Liver (tissue), 9 donors: ENCODE measurements around the gene TRIM40. TPM values are rescaled to one million over a fixed set of nuclear protein-coding genes. Genes with fewer than 3 reads are reported as not detected.

ENCODE experiments used
- DNase-seq: peaks from one replicate; pipeline ENCODE4 v3.0.0-alpha.2; 2017; ENCODE audit warnings: low spot score
- H3K27ac ChIP-seq, 2 donors: one replicate each; pipeline ENCODE4 v1.7.0; 2013; ENCODE audit warnings: inconsistent platforms in 2 of 2, low read length in 2 of 2, control low read depth in 1 of 2, low read depth in 1 of 2, mild to moderate bottlenecking in 1 of 2
- H3K27me3 ChIP-seq, 4 donors: one replicate each; pipeline versions ENCODE4 v1.6.1 to v1.7.0; 2013; ENCODE audit warnings: low read length in 3 of 4, inconsistent platforms in 1 of 4, mild to moderate bottlenecking in 1 of 4, moderate library complexity in 1 of 4; ENCODE audit not compliant: control insufficient read depth in 4 of 4, insufficient read depth in 4 of 4
- H3K36me3 ChIP-seq, 4 donors: one replicate each; pipeline versions ENCODE4 v1.6.1 to v1.7.0; 2013; ENCODE audit warnings: low read length in 3 of 4, mild to moderate bottlenecking in 3 of 4, low read depth in 1 of 4, moderate library complexity in 1 of 4; ENCODE audit not compliant: control insufficient read depth in 4 of 4, insufficient read depth in 3 of 4
- H3K4me1 ChIP-seq, 4 donors: one replicate each; pipeline versions ENCODE4 v1.6.1 to v1.7.0; 2013; ENCODE audit warnings: low read length in 3 of 4, mild to moderate bottlenecking in 3 of 4, moderate library complexity in 1 of 4; ENCODE audit not compliant: control insufficient read depth in 4 of 4, insufficient read depth in 4 of 4
- H3K4me3 ChIP-seq, 3 donors: one replicate each; pipeline versions ENCODE4 v1.6.1 to v1.7.0; 2013; ENCODE audit warnings: low read length in 3 of 3, control low read depth in 1 of 3, low read depth in 1 of 3, mild to moderate bottlenecking in 1 of 3
- H3K9ac ChIP-seq, 2 donors: one replicate each; pipeline ENCODE4 v1.7.0; 2013; ENCODE audit warnings: low read length in 2 of 2, mild to moderate bottlenecking in 2 of 2, moderate library complexity in 2 of 2, control low read depth in 1 of 2, low read depth in 1 of 2
- H3K9me3 ChIP-seq, 4 donors: one replicate each; pipeline versions ENCODE4 v1.6.1 to v1.7.0; 2013; ENCODE audit warnings: low read length in 3 of 4; ENCODE audit not compliant: control insufficient read depth in 4 of 4
- FOXA2 ChIP-seq: IDR thresholded peaks from 2 replicates; pipeline ENCODE4 v1.6.1; 2016; ENCODE audit warnings: antibody characterized with exemption
- GABPA ChIP-seq, 2 donors: IDR thresholded peaks in 1 of 2; conservative IDR thresholded peaks in 1 of 2; 2 replicates each; pipeline ENCODE4 v1.6.1; 2016; ENCODE audit warnings: antibody characterized with exemption in 2 of 2, mild to moderate bottlenecking in 1 of 2, moderate library complexity in 1 of 2
- HNF4A ChIP-seq, 2 donors: conservative IDR thresholded peaks; 2 replicates each; pipeline ENCODE4 v1.6.1; 2016; ENCODE audit warnings: antibody characterized with exemption in 2 of 2, mild to moderate bottlenecking in 2 of 2
- HNF4G ChIP-seq: IDR thresholded peaks from 2 replicates; pipeline ENCODE4 v1.6.1; 2016; ENCODE audit warnings: antibody characterized with exemption
- REST ChIP-seq: IDR thresholded peaks from 2 replicates; pipeline ENCODE4 v1.6.1; 2016; ENCODE audit warnings: antibody characterized with exemption, mild to moderate bottlenecking
- RXRA ChIP-seq, 2 donors: IDR thresholded peaks; 2 replicates each; pipeline ENCODE4 v1.6.1; 2017 to 2018; ENCODE audit warnings: antibody characterized with exemption in 2 of 2, mild to moderate bottlenecking in 1 of 2
- SP1 ChIP-seq: IDR thresholded peaks from 2 replicates; pipeline ENCODE4 v1.6.1; 2018; ENCODE audit warnings: antibody characterized with exemption, mild to moderate bottlenecking
- TAF1 ChIP-seq: conservative IDR thresholded peaks from 2 replicates; pipeline ENCODE4 v1.6.1; 2016; ENCODE audit warnings: antibody characterized with exemption, mild to moderate bottlenecking
- WGBS: extraction: QIAGEN DNeasy Blood & Tissue Kit; methylation state at CpG from one replicate; pipeline ENCODE4 v1.1.7; 2013; 5-methylcytosine and 5-hydroxymethylcytosine counted together
- polyA plus RNA-seq, 2 donors: library from polyadenylated mRNA; stranded (reverse) in 1 of 2; unstranded in 1 of 2; fragments of 200-250 nt in 1 of 2; fragments of >200 nt in 1 of 2; fragmentation: Nextera tagmentation in 1 of 2; extraction: Ambion mirVana in 1 of 2; gene quantifications; one replicate each; pipeline versions ENCODE4 v1.2.1 to v1.2.3, GENCODE V29; 2013 to 2015
- total RNA-seq, 2 donors: library from RNA; depleted of rRNA; stranded (reverse); fragments of >200 nt; gene quantifications; one replicate each; pipeline ENCODE4 v1.2.3, GENCODE V29; 2014
- donor health status: healthy.
- donor health status: healthy.
- donor health status: healthy.
- donor health status: healthy.
- donor health status: healthy.

TRIM40 gene
- total and polyA plus RNA-seq, 4 donors = 0.51 TPM; not detected in 3

GRCh38 chr6:30112402-30112994 is 23.4 kb upstream of the TRIM40 start:
- 68% methylated on average over 10 of the region's 10 CpGs for WGBS
- H3K27ac ChIP-seq = no peak overlapping the region
- H3K9ac ChIP-seq = no peak overlapping the region
- H3K9me3 ChIP-seq = no peaks in the 10 kb centered on the region
- no peak overlapping the region for H3K4me3 ChIP-seq
- H3K4me1 ChIP-seq = peaks cover 0 to 9% (median 1%) of the 10 kb centered on the region in 4 donors
- peaks cover 0 to 10% (median 2%) of the 10 kb centered on the region in 4 donors for H3K27me3 ChIP-seq
- DNase-seq = no peak
- H3K36me3 ChIP-seq = no peaks in the 10 kb centered on the region
- no peak for TF ChIP-seq REST

- Histone ChIP-seq H3K9me3 (no peaks in the 10 kb centered on the region), H3K27ac (no peak within 1 kb of the TSS), H3K9ac (no peak within 1 kb of the TSS), H3K27me3 (peaks cover 0 to 10% (median 2%) of the 10 kb centered on the region in 4 donors), H3K36me3 (no peaks in the 10 kb centered on the region), H3K4me3 (no peak within 1 kb of the TSS), H3K4me1 (peaks cover 0 to 9% (median 1%) of the 10 kb centered on the region in 4 donors)
- WGBS = 61% methylated on average over 3 of the region's 3 CpGs
- no peak for DNase-seq
- TF ChIP-seq RXRA (IDR thresholded peaks at IDR 0.05) (peak; percentile 31 to 64), TAF1 (peak; percentile 19), FOXA2 (no peak), HNF4A (conservative IDR thresholded peaks at IDR 0.05) (peak; percentile 55 to 84), SP1 (peak; percentile 54), GABPA (IDR thresholded peaks at IDR 0.05 in 1 of 2, conservative IDR thresholded peaks at IDR 0.05 in 1 of 2) (no peak), HNF4G (peak; percentile 42)
These were observed 22.8 kb upstream of the TRIM40 start, which contains the start of gene TRIM31 for GRCh38 chr6:30113003-30113759. Gene TRIM31, minus strand, starts transcription at chr6:30113090. Its CDS starts 285 bp downstream, at chr6:30112805.

- TF ChIP-seq SP1 (peak; percentile 9), GABPA (IDR thresholded peaks at IDR 0.05 in 1 of 2, conservative IDR thresholded peaks at IDR 0.05 in 1 of 2) (no peak)
- Histone ChIP-seq H3K4me1 (peaks cover 0 to 9% (median 1%) of the 10 kb centered on the region in 4 donors), H3K27ac (no peak overlapping the region), H3K36me3 (no peaks in the 10 kb centered on the region), H3K4me3 (no peak overlapping the region), H3K9ac (no peak overlapping the region), H3K9me3 (no peaks in the 10 kb centered on the region), H3K27me3 (peaks cover 0 to 10% (median 2%) of the 10 kb centered on the region in 4 donors)
- DNase-seq = no peak
- WGBS = 68% methylated on average over 1 of the region's 1 CpG
These were observed 22.1 kb upstream of the TRIM40 start for GRCh38 chr6:30113841-30114240.
